K562 (cell line): ENCODE results near the gene SYNE1. TPM values are rescaled to one million over a fixed set of nuclear protein-coding genes. Genes with fewer than 3 reads are reported as not detected.

Experiments used
- ATAC-seq: fragments of 200-7000 bp; cut with Tn5 transposase; 3 replicates; pipeline ENCODE4 v1.9.1; 2020; ENCODE audit warnings: moderate library complexity
- BruUV-seq: library from RNA; stranded (reverse); fragments of 400-500 nt; replicated peaks from 2 replicates; lab custom pipeline; 2021; lab: Mats Ljungman, UMichigan
- CTCF ChIA-PET: fragments of 300-600 bp; formaldehyde crosslinking; extraction: SDS; loops from one replicate; lab custom pipeline; 2021; ENCODE audit warnings: low intra/inter-chr PET ratio; lab: Yijun Ruan, JAX
- POLR2A ChIA-PET: fragments of 300-600, 350-650 bp; sonication (Branson Sonifier 250); formaldehyde crosslinking; extraction: SDS; loops from one replicate; lab custom pipeline; 2021; ENCODE audit warnings: antibody characterized with exemption, inconsistent platforms; lab: Yijun Ruan, JAX
- DNase-seq, 4 experiments: peaks; one replicate each; pipeline versions ENCODE4 v3.0.0 to v3.0.0-alpha.2; 2011 to 2018; ENCODE audit warnings: low spot score in 3 of 4, mixed read lengths in 3 of 4; ENCODE audit errors: extremely low read depth in 1 of 4
- FAIRE-seq: peaks from 2 replicates; lab custom pipeline; 2011; peaks lifted over from hg19 to GRCh38; lab: Jason Lieb, UNC
- H2AFZ ChIP-seq: 2 replicates; pipeline ENCODE4 v1.6.0; 2011; ENCODE audit warnings: low read depth, low read length, control low read depth, inconsistent platforms
- H3K27ac ChIP-seq: fragments of 200-600 bp; 3 replicates; pipeline ENCODE4 v1.8.0; 2011; ENCODE audit warnings: low read depth, mild to moderate bottlenecking, control low read depth, inconsistent platforms, low read length, moderate library complexity, mixed read lengths; ENCODE audit errors: extremely low read depth
- H3K27me3 ChIP-seq, 2 experiments: fragments of 300-600 bp in 1 of 2; 2 replicates in 1 of 2; 3 replicates in 1 of 2; pipeline versions ENCODE4 v1.6.0 to v1.8.0; 2011; ENCODE audit warnings: inconsistent platforms in 2 of 2, low read length in 2 of 2, mild to moderate bottlenecking in 1 of 2, mixed read lengths in 1 of 2, moderate library complexity in 1 of 2; ENCODE audit not compliant: control insufficient read depth in 2 of 2, insufficient read depth in 2 of 2
- H3K36me3 ChIP-seq: fragments of 300-600 bp; 3 replicates; pipeline ENCODE4 v1.8.0; 2011; ENCODE audit warnings: mild to moderate bottlenecking, low read length, inconsistent platforms; ENCODE audit not compliant: control insufficient read depth, insufficient read depth
- H3K4me1 ChIP-seq, 2 experiments: fragments of 200-600 bp in 1 of 2; replicated peaks in 1 of 2; 2 replicates in 1 of 2; 3 replicates in 1 of 2; pipeline versions ENCODE4 v1.5.1 to v1.8.0; 2011; ENCODE audit warnings: inconsistent platforms in 2 of 2, low read length in 2 of 2, mild to moderate bottlenecking in 1 of 2, mixed read lengths in 1 of 2, moderate library complexity in 1 of 2; ENCODE audit not compliant: control insufficient read depth in 2 of 2, insufficient read depth in 2 of 2
- H3K4me2 ChIP-seq: 2 replicates; pipeline ENCODE4 v1.6.1; 2011; ENCODE audit warnings: low read length, control low read depth, inconsistent platforms, mixed read lengths; ENCODE audit not compliant: insufficient read depth
- H3K4me3 ChIP-seq: fragments of 200-600 bp; sonication (generic), shearing (Covaris generic); 2 replicates; pipeline ENCODE4 v1.5.1; 2016; ENCODE audit warnings: control low read depth, inconsistent platforms
- H3K79me2 ChIP-seq: fragments of 200-600 bp; 3 replicates; pipeline ENCODE4 v1.8.0; 2011; ENCODE audit warnings: low read length, inconsistent platforms; ENCODE audit not compliant: control insufficient read depth, insufficient read depth
- H3K9ac ChIP-seq, 2 experiments: 2 replicates each; pipeline versions ENCODE4 v1.6.0 to v1.6.1; 2011; ENCODE audit warnings: low read depth in 2 of 2, low read length in 2 of 2, control low read depth in 1 of 2, inconsistent platforms in 1 of 2, mild to moderate bottlenecking in 1 of 2, mixed read lengths in 1 of 2; ENCODE audit not compliant: insufficient read depth in 1 of 2
- H3K9me1 ChIP-seq: one replicate; pipeline ENCODE4 v1.6.0; 2011; ENCODE audit warnings: inconsistent platforms, mild to moderate bottlenecking, low read length, moderate library complexity; ENCODE audit not compliant: control insufficient read depth, insufficient read depth
- H3K9me3 ChIP-seq: replicated peaks from 2 replicates; pipeline ENCODE4 v1.5.1; 2011; ENCODE audit warnings: low read depth, low read length, inconsistent platforms; ENCODE audit not compliant: control insufficient read depth, insufficient read depth
- H4K20me1 ChIP-seq: replicated peaks from 2 replicates; pipeline ENCODE4 v1.6.1; 2011; ENCODE audit warnings: low read length, inconsistent platforms, mixed read lengths; ENCODE audit not compliant: control insufficient read depth, insufficient read depth
- CUX1 ChIP-seq: fragments of 200-800 bp; sonication (Bioruptor generic); IDR thresholded peaks from 2 replicates; pipeline ENCODE4 v1.6.1; 2016; ENCODE audit warnings: missing genetic modification characterization, missing compliant biosample characterization
- HDAC2 ChIP-seq: fragments of 450-650 bp; IDR thresholded peaks from 2 replicates; pipeline ENCODE4 v1.6.1; 2016; ENCODE audit warnings: mild to moderate bottlenecking
- HMG20A ChIP-seq: fragments of 450-650 bp; formaldehyde crosslinking; conservative IDR thresholded peaks from 2 replicates; pipeline ENCODE4 v1.4.0; 2020; ENCODE audit warnings: mild to moderate bottlenecking, mixed read lengths
- PBX2 ChIP-seq, 2 experiments: IDR thresholded peaks in 1 of 2; conservative IDR thresholded peaks in 1 of 2; 2 replicates each; pipeline ENCODE4 v1.6.1; 2016; ENCODE audit warnings: low read depth in 2 of 2, mild to moderate bottlenecking in 1 of 2, missing compliant biosample characterization in 1 of 2, missing genetic modification characterization in 1 of 2, moderate library complexity in 1 of 2
- POLR2AphosphoS5 ChIP-seq: IDR thresholded peaks from 2 replicates; pipeline ENCODE4 v1.6.1; 2011; ENCODE audit warnings: mild to moderate bottlenecking, low read depth, low read length, moderate library complexity; ENCODE audit not compliant: control insufficient read depth, insufficient read depth
- RBFOX2 ChIP-seq: fragments of 200-400 bp; formaldehyde crosslinking; IDR thresholded peaks from 2 replicates; pipeline ENCODE4 v1.6.1; 2017; ENCODE audit warnings: low read depth, mild to moderate bottlenecking, low read length, moderate library complexity
- ZFP1 ChIP-seq: fragments of 450-650 bp; formaldehyde crosslinking; IDR thresholded peaks from 2 replicates; pipeline ENCODE4 v1.4.0; 2020; ENCODE audit warnings: mild to moderate bottlenecking, mixed read lengths
- ZNF121 ChIP-seq: sonication (generic); formaldehyde crosslinking; conservative IDR thresholded peaks from 2 replicates; pipeline ENCODE4 v1.8.0; 2022; ENCODE audit warnings: missing genetic modification reagents
- WGBS: fragments of 100-300 bp; shearing (Covaris generic); methylation state at CpG from one replicate; pipeline ENCODE4 v1.1.6; 2016; ENCODE audit warnings: low coverage, mixed read lengths; ENCODE audit not compliant: insufficient coverage; ENCODE audit errors: missing lambda C conversion rate; 5-methylcytosine and 5-hydroxymethylcytosine counted together
- in situ Hi-C: fragments of 300-500 bp; cut with MboI; formaldehyde crosslinking; loops from 4 replicates; pipeline ENCODE4 v1.15.0; 2018; ENCODE audit warnings: inconsistent platforms, mixed read lengths
- intact Hi-C: fragments of 100-400 bp; cut with micrococcal nuclease; formaldehyde crosslinking; loops from 2 replicates; pipeline ENCODE4 v1.14.2; 2022
- polyA plus RNA-seq, 8 experiments: library from polyadenylated mRNA; depleted of rRNA in 4 of 8; stranded (reverse) in 5 of 8; unstranded in 3 of 8; fragments of >200 nt; fragmentation: Nextera tagmentation in 2 of 8; fragmentation: Illumina TruSeq in 1 of 8; extraction: Ambion mirVana in 2 of 8; extraction: Trizol in 1 of 8; gene quantifications; 2 replicates each; pipeline versions ENCODE4 v1.2.1 to v1.2.3, GENCODE V29; 2011 to 2014; ENCODE audit warnings: inconsistent platforms in 1 of 8, missing spikeins in 1 of 8
- total RNA-seq, 7 experiments: library from RNA; depleted of rRNA in 6 of 7; stranded (reverse); fragments of >200 nt in 6 of 7; fragmentation: Illumina TruSeq in 2 of 7; extraction: Trizol in 2 of 7; gene quantifications; 2 replicates each; pipeline versions ENCODE4 v1.2.1 to v1.2.3, GENCODE V29; 2011 to 2021; ENCODE audit warnings: low replicate concordance in 1 of 7
- TF ChIP-seq, protein P1 (sequence below): fragments of 250-450 bp; sonication (Bioruptor Pico); IDR thresholded peaks from 2 replicates; pipeline ENCODE4 v1.5.0; 2021
- TF ChIP-seq, protein P2 (sequence below): IDR thresholded peaks from 2 replicates; pipeline ENCODE4 v1.6.1; 2011; ENCODE audit warnings: borderline replicate concordance, low read depth, mild to moderate bottlenecking, moderate library complexity, low read length; ENCODE audit not compliant: insufficient read depth, poor library complexity, severe bottlenecking

Gene SYNE1
- total and polyA plus RNA-seq, 9 of the 15 experiments (the other 6 are each of a cell fraction or from before 2014, with no cell fraction given) = under 0.01 to 0.42 (median 0.08) TPM; not detected in 1

DNA sequence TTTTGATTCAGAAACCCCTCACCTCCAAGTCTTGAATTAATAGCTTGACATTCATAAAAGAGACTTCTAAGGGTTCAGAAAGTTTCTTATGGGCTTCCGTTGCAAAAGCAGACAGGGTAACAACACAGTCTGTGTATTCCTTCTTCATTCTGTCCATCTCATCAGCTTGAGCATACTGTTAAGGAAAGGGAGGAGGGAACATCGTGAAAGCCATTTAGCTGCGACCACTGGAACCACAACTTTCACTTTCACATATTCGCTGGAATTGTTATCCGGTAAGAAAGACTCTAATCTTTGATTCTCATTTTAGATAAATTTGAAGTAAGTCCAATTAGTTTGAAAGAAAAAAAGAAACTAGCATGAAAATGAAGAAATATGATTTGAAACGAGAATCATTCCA, 174.4 kb downstream of the SYNE1 start:
- no peak overlapping the region for H2AFZ ChIP-seq
- no peaks in the 10 kb centered on the region for H3K9me3 ChIP-seq
- intact Hi-C loops = no loop called here
- CTCF ChIA-PET = no interaction called here
- no peaks in the 10 kb centered on the region for H4K20me1 ChIP-seq
- DNase-seq (no peak), ATAC-seq (no peak), FAIRE-seq (no peak)
- no peaks in the 10 kb centered on the region for H3K79me2 ChIP-seq
- no peaks in the 10 kb centered on the region for H3K4me1 ChIP-seq
- POLR2A ChIA-PET = no interaction called here
- H3K4me3 ChIP-seq = no peak overlapping the region
- no peaks in the 10 kb centered on the region for H3K27me3 ChIP-seq
- no peaks in the 10 kb centered on the region for H3K36me3 ChIP-seq
- H3K9ac ChIP-seq = no peak overlapping the region
- in situ Hi-C loops = no loop called here
- BruUV-seq = no TSS peak
- no peaks in the 10 kb centered on the region for H3K9me1 ChIP-seq
- no peak overlapping the region for H3K27ac ChIP-seq
- 1% methylated on average over 6 of the region's 6 CpGs for WGBS
- no peak overlapping the region for H3K4me2 ChIP-seq
- TF ChIP-seq CUX1 (CRISPR knock-in tag) (no peak), RBFOX2 (no peak), PBX2 (CRISPR knock-in tag; IDR thresholded peaks at IDR 0.05; ENCODE audit: low read depth) (no peak), PBX2 (tag; conservative IDR thresholded peaks at IDR 0.05; ENCODE audit: low read depth) (no peak), ZFP1 (CRISPR knock-in tag) (no peak), HDAC2 (no peak), POLR2AphosphoS5 (no peak), HMG20A (CRISPR knock-in tag) (no peak), ZNF121 (no peak)
- TF ChIP-seq, protein P1, sequence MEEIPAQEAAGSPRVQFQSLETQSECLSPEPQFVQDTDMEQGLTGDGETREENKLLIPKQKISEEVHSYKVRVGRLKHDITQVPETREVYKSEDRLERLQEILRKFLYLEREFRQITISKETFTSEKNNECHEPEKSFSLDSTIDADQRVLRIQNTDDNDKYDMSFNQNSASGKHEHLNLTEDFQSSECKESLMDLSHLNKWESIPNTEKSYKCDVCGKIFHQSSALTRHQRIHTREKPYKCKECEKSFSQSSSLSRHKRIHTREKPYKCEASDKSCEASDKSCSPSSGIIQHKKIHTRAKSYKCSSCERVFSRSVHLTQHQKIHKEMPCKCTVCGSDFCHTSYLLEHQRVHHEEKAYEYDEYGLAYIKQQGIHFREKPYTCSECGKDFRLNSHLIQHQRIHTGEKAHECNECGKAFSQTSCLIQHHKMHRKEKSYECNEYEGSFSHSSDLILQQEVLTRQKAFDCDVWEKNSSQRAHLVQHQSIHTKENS (CRISPR knock-in tag) = no peak
- TF ChIP-seq, protein P2, sequence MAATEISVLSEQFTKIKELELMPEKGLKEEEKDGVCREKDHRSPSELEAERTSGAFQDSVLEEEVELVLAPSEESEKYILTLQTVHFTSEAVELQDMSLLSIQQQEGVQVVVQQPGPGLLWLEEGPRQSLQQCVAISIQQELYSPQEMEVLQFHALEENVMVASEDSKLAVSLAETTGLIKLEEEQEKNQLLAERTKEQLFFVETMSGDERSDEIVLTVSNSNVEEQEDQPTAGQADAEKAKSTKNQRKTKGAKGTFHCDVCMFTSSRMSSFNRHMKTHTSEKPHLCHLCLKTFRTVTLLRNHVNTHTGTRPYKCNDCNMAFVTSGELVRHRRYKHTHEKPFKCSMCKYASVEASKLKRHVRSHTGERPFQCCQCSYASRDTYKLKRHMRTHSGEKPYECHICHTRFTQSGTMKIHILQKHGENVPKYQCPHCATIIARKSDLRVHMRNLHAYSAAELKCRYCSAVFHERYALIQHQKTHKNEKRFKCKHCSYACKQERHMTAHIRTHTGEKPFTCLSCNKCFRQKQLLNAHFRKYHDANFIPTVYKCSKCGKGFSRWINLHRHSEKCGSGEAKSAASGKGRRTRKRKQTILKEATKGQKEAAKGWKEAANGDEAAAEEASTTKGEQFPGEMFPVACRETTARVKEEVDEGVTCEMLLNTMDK = no peak
